GM21576 (cell line): ENCODE results near the gene SLCO6A1.
A peak's percentile ranks its signal among the peaks of the same experiment; 100 is the strongest.

ENCODE experiments used
- ATAC-seq: cut with Tn5 transposase; IDR thresholded peaks from one replicate; pipeline ENCODE4 v1.9.1; 2021; ENCODE audit warnings: mild to moderate bottlenecking, moderate library complexity; ENCODE audit not compliant: unreplicated experiment

Gene SLCO6A1

DNA sequence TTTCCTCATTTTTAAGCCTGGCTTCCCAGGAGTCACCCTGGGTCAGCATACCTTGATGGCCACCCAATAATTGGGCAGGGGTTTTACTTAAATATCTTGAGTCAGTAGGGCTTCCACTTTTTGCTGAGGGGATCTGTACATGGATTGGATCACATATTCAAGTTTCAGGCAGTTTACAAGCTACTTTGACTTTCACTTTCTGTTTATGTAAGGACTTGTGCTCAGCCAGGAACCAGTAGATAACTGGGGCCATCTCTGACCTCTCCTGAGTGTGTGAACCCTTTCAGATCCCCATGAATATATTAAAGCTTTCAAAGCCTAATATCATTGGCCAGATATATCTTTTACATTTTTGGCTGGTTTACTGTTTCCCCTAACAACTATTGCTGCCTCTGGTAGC is 45.1 kb downstream of the SLCO6A1 start:
- peak; percentile 92 for ATAC-seq

DNA sequence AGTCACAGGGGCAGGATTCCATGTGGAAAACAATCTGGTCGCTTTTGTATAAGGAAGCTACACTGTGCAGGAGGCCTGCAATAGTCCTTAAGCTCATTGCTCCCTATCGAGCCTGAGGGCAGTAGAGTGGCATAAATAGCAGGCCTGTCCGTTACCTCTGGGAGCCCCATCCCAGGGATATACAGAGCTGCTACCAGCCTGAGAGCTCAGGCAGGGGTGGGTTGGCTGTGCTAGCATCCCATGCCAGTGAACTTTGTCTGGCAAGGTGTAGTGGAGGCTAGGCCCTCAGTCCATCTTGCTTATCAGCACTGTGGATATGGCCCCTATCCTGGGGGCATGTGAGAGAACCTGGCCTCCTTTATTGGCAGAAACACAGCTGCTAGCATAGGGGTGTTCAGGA is 47.7 kb downstream of the SLCO6A1 start:
- ATAC-seq: no peak

DNA sequence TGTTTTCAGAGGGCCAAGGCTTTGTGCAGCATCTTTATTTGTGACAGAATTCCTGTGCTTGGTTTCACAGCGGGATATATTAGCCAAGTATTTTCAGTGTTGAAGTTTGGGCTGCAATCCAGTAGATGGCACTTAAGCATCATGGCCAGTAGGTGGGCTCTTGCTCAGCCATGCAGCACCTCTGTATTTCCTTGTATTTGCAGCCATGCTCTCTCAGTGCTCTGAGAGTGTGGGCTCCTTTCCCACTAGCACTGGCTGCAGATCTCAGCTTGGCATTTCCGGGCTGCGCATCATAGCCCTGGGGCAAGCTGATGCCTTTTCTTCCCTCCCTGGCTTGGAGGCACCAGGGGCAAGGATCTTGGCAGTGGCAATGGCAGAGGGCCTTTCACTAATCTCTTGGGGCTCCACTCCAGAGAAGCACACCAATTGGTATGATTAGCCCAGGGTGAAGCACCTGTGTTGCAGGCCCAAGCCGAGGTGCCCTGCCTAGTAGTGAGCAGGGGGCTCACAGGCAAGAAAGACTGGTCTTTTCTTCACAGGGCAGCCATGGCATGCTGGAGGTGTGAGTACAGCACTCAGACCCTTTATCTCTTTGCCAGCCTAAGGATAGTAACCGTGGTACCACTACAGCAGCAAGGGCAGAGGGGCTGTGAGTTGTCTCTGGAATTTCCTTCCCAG is 48.3 kb downstream of the SLCO6A1 start:
- ATAC-seq: no peak

DNA sequence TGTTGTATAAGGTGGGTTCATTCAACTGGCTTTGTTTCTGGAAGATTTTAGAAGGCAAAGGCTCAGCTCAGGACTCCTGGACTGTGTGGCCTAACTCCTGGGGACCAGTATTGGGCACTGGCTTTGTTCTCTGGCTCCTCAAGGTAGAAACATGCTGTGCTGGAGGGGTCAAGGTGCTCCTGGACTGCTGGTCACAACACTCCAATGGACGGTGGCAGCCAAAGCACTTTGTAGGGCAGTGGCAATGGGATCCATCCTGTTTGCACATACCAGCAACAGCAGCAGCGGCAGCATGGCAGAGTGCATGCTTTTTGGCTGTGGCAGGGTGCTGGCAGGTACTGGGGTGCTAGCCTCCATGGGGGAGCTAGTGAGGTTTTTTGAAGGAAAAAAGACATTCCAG is 65.3 kb downstream of the SLCO6A1 start:
- no peak for ATAC-seq

DNA sequence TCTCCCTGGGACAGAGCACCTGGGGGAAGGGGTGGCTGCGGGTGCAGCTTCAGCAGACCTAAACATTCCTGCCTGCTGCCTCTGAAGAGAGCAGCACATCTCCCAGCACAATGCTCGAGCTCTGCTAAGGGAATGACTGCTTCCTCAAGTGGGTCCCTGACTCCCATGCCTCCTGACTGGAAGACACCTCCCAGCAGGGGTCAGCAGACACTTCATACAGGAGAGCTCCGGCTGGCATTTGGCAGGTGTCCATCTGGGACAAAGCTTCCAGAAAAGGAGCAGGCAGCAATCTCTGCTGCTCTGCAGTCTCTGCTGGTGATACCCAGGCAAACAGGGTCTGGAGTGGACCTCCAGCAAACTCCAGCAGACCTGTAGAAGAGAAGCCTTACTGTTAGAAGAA is 77.2 kb downstream of the SLCO6A1 start:
- no peak for ATAC-seq

DNA sequence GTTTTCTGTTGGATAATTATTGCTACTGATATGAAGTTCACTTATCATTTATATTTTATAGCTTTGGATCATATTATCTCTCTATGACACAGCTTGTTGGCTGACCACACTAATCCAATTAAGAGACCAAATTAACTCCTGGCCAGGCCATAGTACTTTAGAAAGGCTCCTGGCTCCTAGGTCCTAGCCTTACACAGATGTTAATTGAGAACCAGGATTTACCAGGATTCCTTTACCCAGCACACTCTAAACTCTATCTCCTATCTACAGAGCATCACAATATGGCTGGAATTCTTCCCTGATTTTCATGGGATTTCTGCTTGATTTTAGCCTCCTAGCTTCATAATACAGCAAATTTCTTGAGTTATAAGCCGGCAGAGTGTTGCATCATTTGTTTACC is 80.3 kb downstream of the SLCO6A1 start:
- no peak for ATAC-seq

DNA sequence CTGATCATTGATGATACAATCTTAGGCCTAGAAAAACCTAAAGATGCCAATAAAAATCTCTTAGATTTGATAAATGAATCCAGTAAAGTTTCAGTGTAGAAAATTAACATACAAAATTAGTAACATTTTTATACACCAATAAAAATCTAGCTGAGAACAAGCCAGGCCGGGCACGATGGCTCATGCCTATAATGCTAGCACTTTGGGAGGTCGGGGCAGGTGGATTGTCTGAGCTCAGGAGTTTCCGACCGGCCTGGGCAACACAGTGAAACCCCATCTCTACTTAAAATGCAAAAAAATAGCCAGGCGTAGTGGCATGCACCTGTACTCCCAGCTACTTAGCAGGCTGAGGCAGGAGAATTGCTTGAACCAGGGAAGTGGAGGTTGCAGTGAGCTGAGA is 84.4 kb downstream of the SLCO6A1 start:
- ATAC-seq: no peak

DNA sequence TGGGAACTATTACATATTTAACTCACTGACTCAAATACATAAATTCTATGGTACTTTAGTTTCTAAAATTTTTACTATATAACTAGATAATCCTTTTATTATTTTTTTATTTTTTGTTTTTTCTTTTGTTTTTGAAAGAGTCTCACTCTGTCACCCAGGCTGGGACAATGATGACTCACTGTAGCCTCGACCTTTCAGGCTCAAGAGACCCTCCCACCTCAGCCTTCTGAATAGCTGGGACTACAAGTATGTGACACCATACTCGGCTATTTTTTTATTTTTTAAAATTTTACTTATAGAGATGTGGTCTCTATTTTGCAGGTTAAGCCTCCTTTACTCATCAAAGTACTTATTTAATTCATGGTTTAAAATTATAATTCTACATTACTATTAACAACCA is 110.6 kb downstream of the SLCO6A1 start:
- ATAC-seq: no peak

DNA sequence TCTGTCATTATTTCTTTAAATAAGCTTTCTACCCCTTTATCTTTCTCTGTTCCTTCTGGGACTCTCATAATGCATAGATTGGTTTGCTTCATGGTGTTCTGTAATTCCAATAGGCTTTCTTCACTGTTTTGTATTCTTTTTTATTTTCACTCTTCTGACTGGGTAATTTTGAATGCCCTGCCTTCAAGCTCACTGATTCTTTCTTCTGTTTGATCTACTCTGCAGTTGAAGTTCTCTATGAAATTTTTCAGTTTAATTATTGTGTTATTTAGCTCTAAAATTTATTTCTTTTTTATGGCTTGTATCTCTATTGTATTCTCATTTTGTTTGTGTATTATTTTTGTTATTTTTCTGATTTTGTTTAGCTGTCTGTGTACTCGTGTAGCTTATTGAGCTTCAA is 113.4 kb downstream of the SLCO6A1 start:
- no peak for ATAC-seq

DNA sequence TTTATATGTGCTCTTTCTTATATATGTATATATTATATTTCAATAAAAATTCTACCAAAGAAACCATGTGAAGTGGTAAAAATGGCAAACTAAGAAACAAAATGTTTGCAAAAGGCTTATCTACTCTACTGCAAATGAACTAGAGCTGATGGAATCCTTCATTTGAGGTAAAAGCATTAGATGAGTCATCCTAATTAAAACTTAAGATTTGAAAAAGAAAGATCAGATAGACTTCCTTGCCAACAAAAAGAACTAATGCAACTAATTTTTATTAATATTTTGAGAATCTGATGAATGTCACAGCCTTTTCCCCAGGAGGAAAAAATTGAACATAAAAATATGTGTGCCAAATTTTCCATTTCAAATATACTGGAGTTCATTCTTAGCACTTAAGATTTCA is 118.6 kb downstream of the SLCO6A1 start:
- ATAC-seq: no peak

DNA sequence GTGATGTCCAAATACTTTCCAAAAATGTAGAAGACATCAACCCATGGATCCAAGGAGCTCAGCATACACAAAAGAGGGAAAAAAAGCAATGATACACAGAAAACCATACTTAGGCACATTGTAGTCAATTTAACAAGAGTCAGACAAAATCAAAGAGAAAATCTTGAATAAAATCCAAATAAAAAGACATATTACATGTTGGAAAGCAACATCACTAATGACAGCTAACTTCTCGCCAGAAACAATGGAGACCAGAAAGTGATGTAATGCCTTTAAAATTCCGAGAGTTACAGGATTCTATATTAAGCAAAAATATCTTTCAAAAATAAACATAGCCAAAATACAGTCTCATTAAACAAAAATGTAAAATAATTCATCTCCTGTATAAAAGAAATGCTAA is 122.9 kb downstream of the SLCO6A1 start:
- no peak for ATAC-seq

DNA sequence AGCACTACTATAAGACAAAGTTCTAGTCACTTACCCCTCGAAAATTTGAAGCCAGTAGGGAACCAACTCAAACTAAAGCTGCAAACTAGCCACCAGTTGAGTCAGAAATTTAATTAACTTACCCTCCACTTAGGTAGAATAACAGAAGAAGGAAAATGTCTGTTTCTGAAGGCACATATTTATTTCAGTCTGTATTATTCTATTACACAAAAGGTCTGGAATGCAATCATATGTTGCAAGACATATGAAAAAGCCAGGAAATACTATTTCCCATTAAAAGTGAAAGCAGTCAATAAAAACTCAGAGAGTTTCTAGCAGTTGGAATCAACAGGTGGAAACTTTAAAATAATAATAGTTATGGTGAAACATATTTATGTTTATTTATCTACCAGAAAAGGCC is 123.5 kb downstream of the SLCO6A1 start:
- no peak for ATAC-seq

DNA sequence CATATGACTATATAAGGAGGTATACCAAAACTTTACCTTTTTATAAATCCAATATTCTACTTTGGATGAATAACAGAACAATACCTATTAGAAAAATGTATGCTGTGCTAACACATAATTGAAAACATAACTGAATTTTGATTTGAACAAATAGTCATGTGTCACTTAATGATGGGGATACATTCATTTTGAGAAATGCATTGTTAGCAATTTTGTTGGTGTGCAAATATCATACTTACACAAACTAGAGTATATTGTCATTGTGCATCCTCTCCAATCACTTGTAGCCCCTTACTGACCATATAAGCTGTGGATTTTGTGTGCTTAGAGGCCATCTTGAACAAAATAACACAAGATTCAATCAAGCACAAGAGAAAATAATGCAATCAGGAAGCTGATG is 130.4 kb downstream of the SLCO6A1 start:
- ATAC-seq: no peak

DNA sequence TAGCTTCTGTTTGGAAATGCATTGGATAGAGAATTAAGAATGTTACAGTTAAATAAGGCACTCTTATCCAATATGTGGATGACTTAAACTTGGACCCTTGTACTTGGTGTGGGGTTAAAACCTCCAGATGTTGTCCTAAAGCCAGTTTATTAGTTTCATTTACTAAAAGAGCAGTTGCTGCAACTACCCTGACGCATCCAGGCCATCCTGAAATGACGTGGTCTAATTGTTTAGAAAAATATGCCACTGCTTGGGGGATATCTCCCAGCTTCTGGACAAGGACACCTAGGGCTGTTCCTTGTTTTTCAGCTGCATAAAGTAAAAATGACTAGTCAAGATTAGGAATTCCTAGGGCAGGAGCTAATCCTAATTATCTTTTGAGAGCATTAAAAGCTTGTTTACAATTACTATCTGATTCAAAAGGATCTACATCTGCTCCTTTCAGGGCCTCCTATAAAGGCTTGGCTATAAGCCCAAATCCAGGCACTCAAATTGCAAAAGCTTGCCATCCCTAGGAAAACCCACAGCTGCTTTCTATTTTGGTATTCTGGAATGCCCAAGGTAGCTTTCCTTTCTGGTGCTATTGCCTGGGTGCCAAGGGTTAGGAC is 157.0 kb downstream of the SLCO6A1 start:
- ATAC-seq: no peak

DNA sequence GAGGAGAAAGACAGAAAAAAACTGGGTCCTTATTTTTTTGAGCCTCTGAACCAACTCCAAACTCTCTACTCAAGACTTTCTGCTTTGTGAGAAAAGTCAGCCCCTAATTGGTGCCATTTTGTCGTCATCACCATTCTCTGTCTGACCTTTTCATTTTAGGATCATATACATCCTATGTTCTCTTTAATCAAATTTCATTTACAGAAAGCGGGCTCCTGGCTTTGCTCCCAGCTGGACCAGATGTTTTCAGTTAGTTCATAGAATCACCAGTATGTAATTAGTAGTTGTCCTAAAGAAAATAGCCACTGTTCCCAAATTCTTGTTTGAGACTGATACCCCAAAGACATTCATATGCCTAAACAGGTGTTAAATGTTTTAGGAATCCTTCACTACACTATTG is 174.1 kb downstream of the SLCO6A1 start:
- no peak for ATAC-seq
